ENCODE measurements around the gene AWAT1. TPM values are rescaled to one million over a fixed set of nuclear protein-coding genes. Genes with fewer than 3 reads are reported as not detected.

Gene AWAT1
- total RNA-seq, 1 donor from 2014 or later = not detected

DNA sequence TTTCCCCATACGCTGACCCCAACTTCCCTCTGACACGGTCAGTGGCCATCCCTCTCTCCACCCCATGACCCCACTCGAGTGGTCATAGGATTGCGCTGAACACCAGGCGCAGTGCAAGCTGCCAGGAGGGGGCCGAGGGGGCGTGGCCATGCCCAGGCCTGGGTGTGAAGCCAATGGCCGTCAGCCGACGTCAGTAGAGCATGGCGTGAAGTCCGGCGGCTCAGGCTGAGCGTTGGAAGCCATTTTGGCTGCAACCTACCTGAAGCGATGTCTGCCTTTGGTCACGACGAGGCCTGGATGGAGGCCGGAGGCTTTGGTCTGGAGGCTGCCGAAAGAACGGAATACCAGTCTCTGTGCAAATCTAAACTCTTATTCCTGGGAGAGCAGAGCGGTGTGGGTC lies 47.5 kb downstream of the AWAT1 start, which contains the start of gene RAB41:
RAB41 (plus strand) TSS at position 222 of the 400 bp plus-strand sequence; CDS start at position 268, 46 bp downstream.
- intact Hi-C loops (cut with DNase I) = no loop called here
- Histone ChIP-seq H3K4me3 (no peak within 1 kb of the TSS), H3K4me1 (no peaks in the 10 kb centered on the region), H3K9me3 (no peaks in the 10 kb centered on the region), H3K27ac (no peak within 1 kb of the TSS), H3K36me3 (no peaks in the 10 kb centered on the region), H3K27me3 (no peaks in the 10 kb centered on the region)
- DNase-seq (ENCODE audit: low spot score in 2 of 2) = no peak
- TF ChIP-seq, protein P1, sequence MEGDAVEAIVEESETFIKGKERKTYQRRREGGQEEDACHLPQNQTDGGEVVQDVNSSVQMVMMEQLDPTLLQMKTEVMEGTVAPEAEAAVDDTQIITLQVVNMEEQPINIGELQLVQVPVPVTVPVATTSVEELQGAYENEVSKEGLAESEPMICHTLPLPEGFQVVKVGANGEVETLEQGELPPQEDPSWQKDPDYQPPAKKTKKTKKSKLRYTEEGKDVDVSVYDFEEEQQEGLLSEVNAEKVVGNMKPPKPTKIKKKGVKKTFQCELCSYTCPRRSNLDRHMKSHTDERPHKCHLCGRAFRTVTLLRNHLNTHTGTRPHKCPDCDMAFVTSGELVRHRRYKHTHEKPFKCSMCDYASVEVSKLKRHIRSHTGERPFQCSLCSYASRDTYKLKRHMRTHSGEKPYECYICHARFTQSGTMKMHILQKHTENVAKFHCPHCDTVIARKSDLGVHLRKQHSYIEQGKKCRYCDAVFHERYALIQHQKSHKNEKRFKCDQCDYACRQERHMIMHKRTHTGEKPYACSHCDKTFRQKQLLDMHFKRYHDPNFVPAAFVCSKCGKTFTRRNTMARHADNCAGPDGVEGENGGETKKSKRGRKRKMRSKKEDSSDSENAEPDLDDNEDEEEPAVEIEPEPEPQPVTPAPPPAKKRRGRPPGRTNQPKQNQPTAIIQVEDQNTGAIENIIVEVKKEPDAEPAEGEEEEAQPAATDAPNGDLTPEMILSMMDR (IDR thresholded peaks at IDR 0.05) = no peak

DNA sequence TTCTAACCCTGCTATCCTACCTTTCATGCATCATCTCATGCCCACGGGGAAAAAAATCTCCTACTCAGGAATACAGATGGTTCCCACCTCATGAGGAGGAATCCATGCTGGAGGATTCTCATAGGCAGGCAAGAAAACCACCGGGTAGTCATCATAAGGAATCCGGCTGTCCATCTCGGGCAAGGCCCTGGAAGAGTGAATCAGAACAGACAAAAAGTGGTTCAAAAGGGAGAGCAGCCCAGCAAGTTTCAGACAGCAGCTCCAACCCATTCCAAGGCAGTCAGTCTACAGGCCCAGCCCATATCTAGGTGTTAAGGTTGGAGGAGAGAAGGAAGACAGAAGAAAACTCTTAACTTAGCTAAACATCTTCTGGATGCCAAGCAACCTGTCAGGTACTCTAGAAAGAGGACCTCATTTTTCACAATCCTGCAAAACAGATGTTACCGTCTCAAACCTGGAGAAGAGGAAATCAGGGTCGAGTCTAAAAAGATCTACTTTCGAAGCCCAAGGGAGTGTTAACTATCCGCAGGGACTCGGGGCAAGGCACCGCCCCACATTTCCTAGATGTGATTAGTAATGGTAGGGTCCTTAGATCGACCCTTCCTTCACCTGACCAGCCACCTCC lies 54.8 kb downstream of the AWAT1 start:
- Histone ChIP-seq H3K36me3 (no peaks in the 10 kb centered on the region), H3K9me3 (no peaks in the 10 kb centered on the region), H3K27ac (peak overlapping the region; percentile 66 to 77), H3K27me3 (no peaks in the 10 kb centered on the region), H3K4me1 (peaks cover 4 to 5% of the 10 kb centered on the region in 2 donors), H3K4me3 (peak overlapping the region; percentile 51 to 68)
- intact Hi-C loops (cut with DNase I) = loop anchor here (5.0 kb wide), 1 partner anchor 143 kb away; no protein-coding TSS in a partner anchor
- no peak for DNase-seq (ENCODE audit: low spot score in 2 of 2)
- TF ChIP-seq, protein P1 (IDR thresholded peaks at IDR 0.05) = no peak

Other genes starting within 250 kb of the AWAT1 start
- gene AWAT2, start 184.7 kb upstream of the AWAT1 start, total RNA-seq = not detected
- gene OTUD6A, start 172.2 kb upstream of the AWAT1 start, total RNA-seq = not detected
- 20.1 TPM for gene IGBP1, start 101.2 kb upstream of the AWAT1 start, total RNA-seq
- gene DGAT2L6, start 57.2 kb upstream of the AWAT1 start, total RNA-seq = not detected
- 1.3 TPM for gene P2RY4, start 25.5 kb downstream of the AWAT1 start, total RNA-seq
- gene ARR3, start 33.7 kb downstream of the AWAT1 start, total RNA-seq = not detected
- gene RAB41, start 47.5 kb downstream of the AWAT1 start, total RNA-seq = not detected
- 17.8 TPM for gene PDZD11, start 55.3 kb downstream of the AWAT1 start, total RNA-seq
- gene KIF4A, start 55.4 kb downstream of the AWAT1 start, total RNA-seq = not detected
- gene GDPD2, start 188.7 kb downstream of the AWAT1 start, total RNA-seq = not detected
- gene DLG3, start 210.2 kb downstream of the AWAT1 start, total RNA-seq = 6.5 TPM